Cardiac fibroblast (primary cell): ENCODE results near the gene RARG.

Source experiments
- DNase-seq, 2 donors: peaks; one replicate each; pipeline versions ENCODE4 v3.0.0 to v3.0.0-alpha.2; 2010; ENCODE audit warnings: low read depth in 2 of 2
- H3K4me3 ChIP-seq, 2 donors: replicated peaks in 1 of 2; 1 replicate in 1 of 2; 2 replicates in 1 of 2; pipeline ENCODE4 v1.5.1; 2011; ENCODE audit warnings: low read depth in 2 of 2, low read length in 2 of 2, mild to moderate bottlenecking in 2 of 2, moderate library complexity in 1 of 2
- CTCF ChIP-seq: IDR thresholded peaks from one replicate; pipeline ENCODE4 v1.5.1; 2011; ENCODE audit warnings: low read depth, mild to moderate bottlenecking, low read length, inconsistent platforms

The RARG gene

DNA sequence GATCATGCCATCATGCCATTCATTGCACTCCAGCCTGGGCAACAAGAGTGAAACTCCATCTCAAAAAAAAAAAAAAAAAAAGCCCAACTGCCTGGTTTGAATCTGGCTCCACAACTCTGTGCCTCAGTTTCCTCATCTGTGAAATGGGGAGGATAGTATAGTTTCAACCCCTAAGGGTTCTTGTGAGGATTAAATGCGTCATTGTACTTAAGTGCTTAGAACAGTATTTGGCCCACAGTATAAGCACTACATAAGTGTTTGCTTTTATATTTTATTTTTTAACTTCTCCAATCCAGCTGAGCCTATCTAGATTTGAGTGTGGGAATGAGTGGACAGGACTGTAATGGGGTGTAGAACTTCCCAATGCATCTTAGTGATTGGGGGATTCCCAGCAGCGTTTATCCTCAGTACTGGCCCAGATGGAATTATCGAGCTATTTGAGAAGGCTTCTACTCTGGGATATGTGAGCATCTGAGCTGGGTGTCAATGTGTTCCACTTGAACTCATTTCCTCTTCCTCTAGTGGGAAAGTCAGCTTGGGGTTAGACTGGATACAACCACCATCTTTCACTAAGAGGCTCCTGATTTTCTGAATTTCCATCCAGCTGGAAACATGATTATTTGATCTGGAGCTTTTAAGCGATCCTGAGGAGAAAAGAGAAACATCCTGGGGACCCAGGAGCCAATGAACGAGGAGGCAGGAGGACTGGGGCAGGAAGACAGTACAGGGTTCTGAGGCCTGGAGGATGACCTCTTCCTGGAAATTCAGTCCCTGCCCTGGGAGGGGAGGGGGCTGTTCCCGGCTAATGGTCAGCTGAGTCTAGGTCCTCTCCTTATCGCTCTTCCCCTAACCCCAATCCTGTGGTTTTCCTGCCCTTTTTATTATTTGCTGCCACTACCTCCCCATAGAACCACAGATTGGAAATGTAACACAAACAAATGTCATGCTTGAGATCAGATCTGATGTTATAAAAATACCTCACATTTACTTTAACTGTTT lies 26.8 kb upstream of the RARG start:
- DNase-seq, result no peak
- TF ChIP-seq CTCF, result no peak
- no peak overlapping the region for H3K4me3 ChIP-seq

- TF ChIP-seq CTCF, result no peak
- H3K4me3 ChIP-seq, result no peak overlapping the region
- DNase-seq, result no peak
Observed at GRCh38 chr12:53255996-53256395, 24.0 kb upstream of the RARG start.

- no peak for DNase-seq
- no peak overlapping the region for H3K4me3 ChIP-seq
- no peak for TF ChIP-seq CTCF
Observed at GRCh38 chr12:53254816-53255545, 23.0 kb upstream of the RARG start.

DNA sequence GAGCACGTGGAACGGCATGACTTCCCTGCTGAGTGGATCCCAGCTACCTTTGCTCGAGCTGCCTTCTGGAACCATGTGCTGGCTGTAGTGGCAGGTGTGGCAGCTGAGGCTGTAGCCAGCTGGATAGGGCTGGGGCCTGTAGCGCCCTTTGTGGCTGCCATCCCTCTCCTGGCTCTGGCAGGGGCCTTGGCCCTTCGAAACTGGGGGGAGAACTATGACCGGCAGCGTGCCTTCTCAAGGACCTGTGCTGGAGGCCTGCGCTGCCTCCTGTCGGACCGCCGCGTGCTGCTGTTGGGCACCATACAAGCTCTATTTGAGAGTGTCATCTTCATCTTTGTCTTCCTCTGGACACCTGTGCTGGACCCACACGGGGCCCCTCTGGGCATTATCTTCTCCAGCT lies 21.3 kb upstream of the RARG start:
- H3K4me3 ChIP-seq, result peak overlapping the region in 1 of 2 donors; percentile 91
- TF ChIP-seq CTCF, result no peak
- no peak for DNase-seq

- peak overlapping the region; percentile 82 to 91 for H3K4me3 ChIP-seq
- DNase-seq, result no peak
- no peak for TF ChIP-seq CTCF
Observed at GRCh38 chr12:53252349-53252916, 20.4 kb upstream of the RARG start.

DNA sequence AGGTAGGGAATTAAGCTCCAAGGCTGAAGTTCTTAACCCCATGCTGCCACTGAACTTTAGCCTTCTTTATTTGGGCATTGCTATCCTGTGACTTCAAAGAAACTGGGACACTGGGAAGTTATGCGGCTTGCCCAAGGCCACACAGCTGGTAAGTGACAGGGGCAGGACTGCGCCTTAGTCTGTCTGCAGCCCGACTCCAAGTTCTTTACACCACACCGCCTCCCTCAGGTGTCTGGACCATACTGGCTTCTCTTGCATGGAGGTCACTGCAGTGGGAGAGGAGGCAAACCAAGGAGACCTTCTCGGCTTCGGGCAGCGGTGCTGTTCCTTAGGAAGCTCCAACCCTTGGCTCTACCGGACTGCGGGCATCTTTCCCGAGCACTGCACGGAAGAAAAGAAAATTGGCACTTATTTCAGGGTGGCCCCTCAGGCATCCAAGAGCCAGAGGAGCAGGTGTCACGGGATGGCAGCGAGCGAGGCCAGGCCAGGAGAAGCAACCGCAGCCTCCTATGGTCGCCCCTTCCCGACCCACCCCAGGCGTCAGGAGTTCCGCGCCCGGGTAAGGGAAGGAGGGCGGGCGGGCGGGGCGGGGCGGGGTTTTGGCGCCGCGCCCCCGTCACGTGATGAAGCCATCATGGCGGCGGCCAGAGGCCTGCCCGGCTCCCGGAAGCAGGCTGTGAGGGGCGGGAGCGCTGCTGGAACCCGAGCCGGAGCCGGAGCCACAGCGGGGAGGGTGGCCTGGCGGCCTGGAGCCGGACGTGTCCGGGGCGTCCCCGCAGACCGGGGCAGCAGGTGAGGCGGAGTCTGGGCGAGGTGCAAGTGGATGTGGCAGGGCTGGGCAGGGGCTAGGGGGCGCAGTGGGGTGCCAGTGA lies 19.7 kb upstream of the RARG start:
- TF ChIP-seq CTCF, result peak; percentile 31
- peak overlapping the region; percentile 82 to 91 for H3K4me3 ChIP-seq
- DNase-seq, result peak; percentile 60 to 76
